CD4-positive, alpha-beta T cell treated with Interleukin-17A for 4 hours (primary cell): Measurements from ENCODE around the gene TRRAP.

Experiments
- DNase-seq: peaks from one replicate; pipeline ENCODE4 v3.0.0-alpha.2; 2020; ENCODE audit warnings: mixed read lengths

TRRAP gene

DNA sequence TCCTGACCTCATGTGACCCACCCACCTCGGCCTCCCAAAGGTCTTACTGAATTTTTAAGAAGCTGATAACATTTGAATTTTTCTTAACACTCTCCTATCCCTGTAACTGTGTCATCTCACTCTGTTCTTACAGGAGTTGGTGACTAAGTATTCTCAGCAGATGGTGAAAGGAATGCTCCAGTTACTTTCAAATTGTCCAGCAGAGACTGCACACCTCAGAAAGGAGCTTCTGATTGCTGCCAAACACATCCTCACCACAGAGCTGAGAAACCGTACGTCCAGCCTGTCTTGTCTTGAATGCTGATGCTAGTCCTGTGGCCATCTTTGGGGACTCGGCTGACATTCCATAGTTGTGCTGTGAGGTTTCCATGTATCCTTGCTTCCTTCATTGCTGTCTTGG lies 24.9 kb downstream of the TRRAP start:
- no peak for DNase-seq

DNA sequence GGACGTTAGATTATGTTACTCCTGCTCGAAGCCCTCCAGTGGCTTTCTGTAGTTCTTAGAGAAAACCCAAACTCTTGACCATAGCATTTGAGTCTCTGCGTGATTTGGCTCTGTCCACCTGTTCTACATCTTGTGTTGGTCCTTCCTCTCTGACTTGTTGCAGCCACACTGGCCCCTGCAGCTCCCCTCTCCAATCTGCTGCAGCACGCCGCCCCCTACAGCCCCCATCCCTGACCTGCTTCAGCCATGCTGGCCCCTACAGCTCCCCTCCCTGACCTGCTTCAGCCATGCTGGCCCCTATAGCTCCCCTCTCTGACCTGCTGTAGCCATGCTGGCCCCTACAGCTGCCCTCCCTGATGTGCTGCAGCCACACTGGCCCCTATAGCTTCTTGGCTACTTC lies 29.2 kb downstream of the TRRAP start:
- DNase-seq = no peak

DNA sequence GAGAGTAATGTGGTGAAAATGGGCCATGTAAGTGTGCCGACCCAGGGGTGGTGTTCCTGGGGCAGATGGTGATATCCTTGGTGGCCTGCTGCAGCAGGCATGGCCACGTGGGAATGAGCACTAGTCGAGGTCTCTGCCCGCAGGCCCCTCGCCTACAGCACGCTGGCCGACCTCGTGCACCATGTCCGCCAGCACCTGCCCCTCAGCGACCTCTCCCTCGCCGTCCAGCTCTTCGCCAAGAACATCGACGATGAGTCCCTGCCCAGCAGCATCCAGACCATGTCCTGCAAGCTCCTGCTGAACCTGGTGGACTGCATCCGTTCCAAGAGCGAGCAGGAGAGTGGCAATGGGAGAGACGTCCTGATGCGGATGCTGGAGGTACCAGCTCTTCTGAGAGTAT lies 30.3 kb downstream of the TRRAP start:
- no peak for DNase-seq

DNA sequence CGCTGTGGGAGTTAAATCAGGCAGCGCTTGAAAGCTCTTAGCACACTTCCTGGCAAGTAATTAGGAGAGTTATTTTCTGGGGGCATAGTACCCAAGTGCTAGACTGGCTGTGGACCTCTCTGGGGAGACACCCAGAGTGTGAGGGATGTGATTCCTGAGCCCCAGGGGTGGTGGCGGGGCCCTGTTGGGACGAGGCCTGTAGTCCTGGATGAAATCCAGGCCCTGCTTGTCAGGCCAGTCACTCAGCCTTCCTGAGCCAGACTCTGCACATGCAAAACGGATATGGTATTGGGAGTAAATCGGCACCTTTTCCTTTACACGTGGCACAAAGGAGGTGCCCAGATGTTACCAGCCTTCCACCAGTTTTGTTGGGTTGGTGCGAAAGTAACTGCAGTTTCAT lies 31.2 kb downstream of the TRRAP start:
- no peak for DNase-seq

DNA sequence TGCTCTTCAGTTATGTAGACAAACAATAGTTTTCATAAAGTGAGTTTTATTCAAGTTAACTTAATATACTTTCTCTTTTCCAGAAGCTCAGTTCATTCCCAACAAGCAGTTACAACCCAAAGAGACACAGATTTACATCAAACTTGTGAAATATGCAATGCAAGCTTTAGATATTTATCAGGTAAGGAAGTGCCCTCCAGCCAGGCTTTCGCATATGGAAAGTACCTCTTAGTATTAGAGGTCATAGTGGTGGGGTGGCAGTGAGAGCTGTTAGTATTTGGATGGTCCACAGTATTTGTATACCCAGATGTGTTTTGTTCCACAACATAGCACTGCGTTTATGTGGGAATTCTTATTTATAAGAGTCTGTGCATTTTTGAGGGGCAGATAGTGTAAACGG lies 32.1 kb downstream of the TRRAP start:
- no peak for DNase-seq

DNA sequence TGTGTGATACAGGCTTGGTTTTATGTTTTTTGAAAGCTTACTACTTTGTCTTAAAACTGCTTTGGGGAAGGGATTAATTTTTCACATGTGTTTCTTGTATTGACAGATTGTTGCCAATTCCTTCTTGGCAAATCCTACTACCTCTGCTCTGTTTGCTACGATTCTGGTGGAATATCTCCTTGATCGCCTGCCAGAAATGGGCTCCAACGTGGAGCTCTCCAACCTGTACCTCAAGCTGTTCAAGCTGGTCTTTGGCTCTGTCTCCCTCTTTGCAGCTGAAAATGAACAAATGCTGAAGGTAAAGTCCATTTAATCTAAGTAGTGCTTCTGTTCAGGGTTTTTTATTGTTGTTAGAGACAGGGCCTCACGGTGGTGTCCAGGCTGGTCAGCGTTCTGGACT lies 33.6 kb downstream of the TRRAP start:
- no peak for DNase-seq

DNA sequence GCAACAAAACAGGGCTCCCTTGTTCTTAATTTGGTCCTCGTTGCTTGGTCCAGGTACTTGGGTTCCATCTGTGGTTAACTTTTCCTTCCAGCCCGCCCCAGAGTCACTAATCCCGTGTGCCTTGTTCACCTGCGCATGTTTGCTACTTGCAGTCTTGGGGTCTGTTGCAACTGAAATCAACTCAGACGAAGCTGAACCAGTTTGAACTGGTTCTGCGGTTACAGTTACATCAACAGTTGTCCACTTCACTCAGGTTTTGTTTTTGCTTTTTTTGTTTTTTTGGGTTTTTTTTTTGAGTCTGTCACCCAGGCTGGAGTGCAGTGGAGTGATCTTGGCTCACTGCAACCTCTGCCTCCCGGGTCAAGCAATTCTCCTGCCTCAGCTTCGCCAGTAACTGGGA lies 34.7 kb downstream of the TRRAP start:
- DNase-seq = no peak

DNA sequence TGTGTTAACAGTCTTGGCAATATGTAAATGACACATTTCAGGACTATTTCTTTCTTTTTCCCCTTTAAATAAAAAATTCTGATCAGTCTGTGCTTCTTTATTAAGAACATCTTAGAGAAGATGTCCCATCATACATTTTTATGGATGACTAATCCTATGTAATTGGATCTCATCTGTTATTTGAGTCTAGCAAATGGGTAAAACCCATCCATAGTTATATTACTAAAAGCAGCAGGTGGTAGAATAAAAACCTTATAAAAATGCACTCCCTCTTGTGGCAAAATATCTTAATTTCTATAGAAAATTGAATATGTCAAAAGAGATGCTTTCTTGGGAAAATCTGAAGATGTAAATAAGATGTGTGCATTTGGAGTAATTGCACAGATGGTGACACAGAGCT lies 35.3 kb downstream of the TRRAP start:
- DNase-seq = no peak

DNA sequence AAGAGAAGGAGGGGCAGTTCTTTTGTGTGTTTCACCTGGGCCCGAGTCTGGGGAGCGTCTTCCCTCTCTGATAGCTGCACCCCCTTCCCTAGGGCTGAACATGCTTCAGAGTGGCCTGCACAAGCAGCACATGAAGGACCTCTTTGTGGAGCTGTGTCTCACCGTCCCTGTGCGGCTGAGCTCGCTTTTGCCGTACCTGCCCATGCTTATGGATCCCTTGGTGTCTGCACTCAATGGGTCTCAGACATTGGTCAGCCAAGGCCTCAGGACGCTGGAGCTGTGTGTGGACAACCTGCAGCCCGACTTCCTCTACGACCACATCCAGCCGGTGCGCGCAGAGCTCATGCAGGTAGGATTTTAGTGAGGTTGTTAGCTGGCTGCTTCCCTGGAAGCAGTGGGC lies 39.0 kb downstream of the TRRAP start:
- no peak for DNase-seq

DNA sequence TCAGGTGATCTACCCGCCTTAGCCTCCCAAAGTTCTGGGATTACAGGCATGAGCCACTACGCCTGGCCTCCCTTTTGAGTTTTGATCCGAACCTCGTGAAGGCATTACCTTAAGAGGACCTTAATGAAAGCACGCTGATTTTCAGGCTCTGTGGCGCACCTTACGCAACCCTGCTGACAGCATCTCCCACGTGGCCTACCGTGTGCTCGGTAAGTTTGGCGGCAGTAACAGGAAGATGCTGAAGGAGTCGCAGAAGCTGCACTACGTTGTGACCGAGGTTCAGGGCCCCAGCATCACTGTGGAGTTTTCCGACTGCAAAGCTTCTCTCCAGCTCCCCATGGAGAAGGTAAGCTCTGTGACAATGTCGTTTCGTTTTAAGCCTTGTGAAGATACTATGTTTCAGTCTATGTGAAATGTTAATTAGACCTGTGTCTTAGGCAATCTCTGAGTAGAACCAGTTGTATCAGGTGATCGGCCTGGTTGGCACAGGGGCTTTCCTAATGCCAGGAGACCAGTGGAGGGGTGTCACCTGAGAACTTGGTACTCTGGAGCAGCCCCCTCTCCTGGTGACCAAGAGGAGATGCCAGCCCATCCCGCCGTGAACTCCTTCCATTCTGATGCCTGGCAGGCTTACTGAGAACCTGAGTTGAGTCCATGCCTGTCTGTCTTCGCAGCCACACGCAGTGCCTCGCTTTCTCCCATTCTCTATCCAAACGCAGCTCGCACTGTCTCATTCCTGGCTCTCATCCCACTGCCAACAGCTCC lies 43.5 kb downstream of the TRRAP start:
- DNase-seq = no peak

DNA sequence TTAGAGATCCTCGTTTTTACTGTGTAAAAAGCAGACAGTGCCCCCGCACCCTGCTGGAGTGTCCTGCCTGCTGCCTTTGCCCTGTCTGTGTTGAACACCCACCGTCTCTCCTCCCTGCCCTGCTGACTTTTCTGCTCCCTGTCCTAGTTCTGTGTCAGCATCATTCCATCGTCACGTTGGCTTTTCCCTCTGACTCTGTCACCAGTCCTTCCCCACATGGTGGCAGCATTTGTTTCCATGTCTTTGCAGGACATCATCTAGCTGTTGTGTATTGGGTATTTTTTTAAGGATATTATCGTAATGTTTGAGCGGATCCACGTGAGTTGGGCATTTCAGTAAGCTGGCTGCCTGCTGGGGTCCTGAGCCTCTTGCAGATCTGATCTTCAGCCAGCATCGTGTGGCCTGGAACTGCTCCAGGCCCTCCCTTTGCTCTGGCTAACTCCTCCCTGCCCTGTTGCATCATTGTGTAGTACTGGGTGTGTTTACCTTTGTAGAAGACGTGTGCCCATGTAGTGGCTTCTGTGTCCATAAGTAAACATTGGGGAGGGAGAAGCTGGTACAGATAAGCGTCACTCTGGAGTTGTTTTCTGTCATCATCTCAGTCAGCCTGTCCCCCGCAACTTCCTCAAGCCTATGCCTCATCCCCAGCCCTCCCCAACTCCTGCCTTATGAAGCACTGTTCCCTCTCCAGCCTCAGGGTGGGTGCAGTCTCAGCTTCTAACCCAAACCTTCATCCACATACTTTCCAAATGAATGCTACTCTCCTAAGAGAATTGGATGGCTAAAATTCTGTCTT lies 44.3 kb downstream of the TRRAP start:
- no peak for DNase-seq

DNA sequence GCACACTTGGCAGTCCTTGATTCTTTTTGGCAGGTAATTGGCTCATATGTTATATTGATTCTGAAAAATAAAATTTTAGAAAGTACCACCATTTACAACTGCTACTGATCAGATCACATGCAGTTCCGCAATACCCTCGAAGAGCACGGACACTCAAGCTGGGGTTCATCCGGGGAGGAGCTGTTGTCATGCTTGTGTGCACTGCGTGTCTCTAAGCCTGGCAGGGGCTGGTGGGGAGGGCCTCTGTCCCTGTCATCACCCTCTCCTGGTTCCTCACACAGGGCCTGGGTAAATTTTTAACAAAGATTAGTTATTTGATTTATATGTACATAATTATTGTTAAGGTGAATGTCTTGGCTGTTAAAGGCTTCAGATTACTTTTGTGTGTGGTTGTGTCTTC lies 45.2 kb downstream of the TRRAP start:
- no peak for DNase-seq

DNA sequence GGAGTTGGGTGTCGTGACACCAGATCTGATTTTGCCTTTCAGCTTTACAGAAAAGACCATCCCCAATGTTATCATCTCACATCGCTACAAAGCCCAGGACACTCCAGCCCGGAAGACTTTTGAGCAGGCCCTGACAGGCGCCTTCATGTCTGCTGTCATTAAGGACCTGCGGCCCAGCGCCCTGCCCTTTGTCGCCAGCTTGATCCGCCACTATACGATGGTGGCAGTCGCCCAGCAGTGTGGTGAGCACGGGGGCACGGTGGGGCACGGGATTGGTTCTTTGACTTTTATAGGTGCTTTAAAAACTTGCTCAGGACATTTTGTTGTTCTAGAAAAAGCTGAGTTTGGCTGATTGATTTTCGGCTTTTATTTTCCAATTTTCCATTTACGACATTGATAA lies 48.8 kb downstream of the TRRAP start:
- DNase-seq = no peak

DNA sequence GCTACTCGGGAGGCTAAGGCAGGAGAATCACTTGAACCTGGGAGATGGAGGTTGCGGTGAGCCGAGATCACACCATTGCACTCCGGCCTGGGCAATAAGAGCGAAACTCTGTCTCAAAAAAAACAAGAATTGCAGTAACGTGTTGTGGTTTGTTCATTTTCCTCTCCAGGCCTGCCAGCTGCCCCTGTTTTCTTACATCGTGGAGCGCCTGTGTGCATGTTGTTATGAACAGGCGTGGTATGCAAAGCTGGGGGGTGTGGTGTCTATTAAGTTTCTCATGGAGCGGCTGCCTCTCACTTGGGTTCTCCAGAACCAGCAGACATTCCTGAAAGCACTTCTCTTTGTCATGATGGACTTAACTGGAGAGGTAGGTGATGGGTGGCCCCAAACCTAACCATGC lies 52.1 kb downstream of the TRRAP start:
- peak; percentile 32 for DNase-seq

DNA sequence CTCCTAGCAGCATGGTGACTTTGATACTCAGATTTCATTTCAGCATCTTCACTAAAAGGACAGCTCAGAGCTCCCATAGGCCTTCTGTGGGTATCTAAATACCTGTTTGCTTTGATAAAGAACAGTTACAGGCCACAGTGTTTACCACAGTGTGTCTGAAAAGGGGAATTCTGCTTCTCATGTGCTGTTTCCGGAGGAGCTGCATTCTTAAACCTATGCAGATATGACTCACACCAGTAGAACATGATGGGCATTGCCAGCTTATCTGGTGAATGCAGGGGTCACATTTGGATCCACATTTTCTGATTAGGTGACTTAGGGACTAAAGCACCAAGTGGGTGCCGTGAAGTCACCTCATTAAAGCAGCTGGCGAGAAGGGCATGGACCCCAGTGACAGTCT lies 52.6 kb downstream of the TRRAP start:
- DNase-seq = peak; percentile 19

DNA sequence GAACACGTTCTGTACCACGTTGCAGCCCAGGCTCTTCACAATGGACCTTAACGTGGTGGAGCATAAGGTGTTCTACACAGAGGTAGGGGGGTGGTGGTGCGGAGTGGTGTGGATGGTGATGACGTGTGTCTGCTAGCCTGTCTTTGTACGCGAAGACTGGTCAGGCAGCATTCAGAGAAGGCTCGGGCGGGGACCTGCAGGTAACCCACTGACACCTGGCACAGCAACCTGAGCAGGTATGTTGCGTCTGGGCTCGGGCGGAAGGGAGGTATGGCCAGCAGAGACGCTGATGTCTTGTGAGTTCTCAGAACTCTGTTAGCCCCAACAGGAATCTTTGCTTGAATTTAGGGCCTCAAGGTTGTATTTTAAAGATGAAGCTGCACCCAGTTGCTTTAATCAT lies 55.0 kb downstream of the TRRAP start:
- DNase-seq = no peak

DNA sequence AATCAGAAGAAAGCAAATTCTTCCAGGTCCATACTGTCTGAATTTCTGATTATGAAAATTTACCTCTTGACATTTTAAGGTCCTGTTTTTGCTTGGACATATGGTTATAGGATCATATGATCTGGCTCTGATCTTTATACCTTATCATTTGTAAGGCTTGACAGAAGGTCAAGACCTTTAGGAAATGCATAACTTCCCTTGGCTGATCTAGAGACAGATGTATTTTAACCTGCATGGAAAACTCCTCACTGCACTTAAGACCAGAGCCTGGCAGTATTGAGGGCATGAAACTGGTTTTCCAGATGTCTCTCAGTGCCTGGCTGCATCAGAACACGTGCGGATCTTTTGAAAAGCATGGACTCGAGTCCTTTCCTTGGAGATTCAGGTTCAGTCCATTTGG lies 55.9 kb downstream of the TRRAP start:
- no peak for DNase-seq

DNA sequence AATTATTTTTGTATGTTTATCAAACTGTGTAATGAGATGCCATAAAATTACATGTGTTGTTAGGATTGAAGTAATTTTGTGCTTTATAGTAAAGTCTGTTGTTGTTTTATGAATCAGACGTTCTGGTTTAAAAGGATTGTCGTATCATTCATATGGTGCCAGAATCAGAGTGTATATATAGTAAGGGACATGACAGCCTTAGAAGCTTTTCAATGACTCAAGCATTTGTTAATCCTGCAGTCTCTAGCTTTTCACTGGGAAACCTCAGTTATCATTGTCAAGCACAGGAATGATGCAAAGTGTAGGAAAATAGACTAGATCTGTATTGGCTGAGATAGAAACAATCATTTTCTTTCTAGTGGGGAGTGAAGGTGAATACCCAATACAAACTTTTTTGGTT lies 57.5 kb downstream of the TRRAP start:
- no peak for DNase-seq

DNA sequence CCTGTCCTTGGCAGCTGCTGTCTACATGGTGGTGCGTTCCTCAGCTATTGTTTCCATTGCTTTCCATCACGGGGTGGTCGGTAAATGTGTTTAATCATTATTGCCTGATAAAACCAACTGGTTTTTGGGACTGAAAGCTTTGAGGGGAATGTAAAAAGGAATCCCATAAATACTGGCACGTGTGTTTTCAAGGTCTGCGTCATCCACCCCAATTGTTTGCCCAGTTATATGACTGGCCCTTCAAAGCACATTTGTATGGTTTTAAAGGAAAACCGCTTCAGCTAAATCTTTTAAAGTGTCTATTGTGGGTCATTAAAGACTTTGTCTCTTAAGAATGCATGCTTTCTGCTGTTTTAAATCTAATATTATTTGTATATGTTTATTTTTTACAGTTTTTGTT lies 65.0 kb downstream of the TRRAP start:
- DNase-seq = no peak

DNA sequence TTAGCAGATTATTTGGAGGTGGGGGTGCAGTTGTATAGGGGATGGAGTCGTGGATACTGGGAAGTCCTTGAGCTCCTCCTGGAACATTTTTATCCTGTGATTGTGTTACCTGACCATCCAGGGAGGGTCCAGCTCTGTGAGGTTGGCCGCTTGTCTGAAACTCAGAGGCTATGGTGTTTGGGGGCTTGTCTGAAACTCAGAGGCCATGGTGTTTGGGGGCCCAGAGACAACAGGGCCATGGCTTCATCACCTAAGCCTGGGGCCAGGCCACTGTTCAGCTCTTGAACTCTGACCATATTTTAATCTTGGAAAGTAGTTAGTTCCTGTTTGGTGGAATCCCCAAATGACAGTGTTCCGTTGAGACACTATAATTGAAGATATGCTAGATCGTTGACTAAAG lies 66.1 kb downstream of the TRRAP start:
- DNase-seq = no peak

DNA sequence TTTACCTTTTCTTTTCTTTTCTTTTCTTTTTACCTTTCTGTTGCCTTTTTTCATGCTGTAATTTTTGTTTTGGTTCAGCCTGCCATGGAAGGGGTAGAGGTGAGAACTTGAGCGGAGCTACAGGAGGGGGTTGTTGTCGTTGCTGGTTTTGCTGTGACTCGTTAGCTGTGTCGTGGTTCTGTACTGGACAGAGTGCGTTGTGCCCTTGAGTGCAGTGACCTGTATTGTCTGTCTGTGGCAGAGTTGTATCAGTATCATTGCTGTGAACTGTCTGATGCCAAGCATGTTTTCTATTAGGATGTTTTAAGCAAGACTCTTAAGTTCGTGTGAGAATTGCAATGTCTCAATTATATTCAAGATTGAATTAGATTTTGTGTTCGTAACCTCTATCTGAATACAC lies 67.5 kb downstream of the TRRAP start:
- DNase-seq = no peak

DNA sequence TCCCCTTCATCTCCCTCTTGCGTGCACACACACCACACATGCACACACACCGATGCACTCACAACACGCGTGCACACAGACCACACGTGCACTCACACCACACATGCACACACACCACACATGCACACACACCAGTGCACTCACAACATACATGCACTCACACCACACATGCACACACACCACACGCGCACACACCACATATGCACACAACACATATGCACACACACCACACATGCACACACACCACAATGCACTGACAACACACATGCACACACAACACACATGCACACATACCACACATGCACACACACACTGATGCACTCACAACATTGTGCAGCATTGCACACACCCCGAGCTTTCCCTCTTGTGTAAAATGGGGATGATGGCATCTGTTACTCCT lies 68.1 kb downstream of the TRRAP start:
- no peak for DNase-seq

DNA sequence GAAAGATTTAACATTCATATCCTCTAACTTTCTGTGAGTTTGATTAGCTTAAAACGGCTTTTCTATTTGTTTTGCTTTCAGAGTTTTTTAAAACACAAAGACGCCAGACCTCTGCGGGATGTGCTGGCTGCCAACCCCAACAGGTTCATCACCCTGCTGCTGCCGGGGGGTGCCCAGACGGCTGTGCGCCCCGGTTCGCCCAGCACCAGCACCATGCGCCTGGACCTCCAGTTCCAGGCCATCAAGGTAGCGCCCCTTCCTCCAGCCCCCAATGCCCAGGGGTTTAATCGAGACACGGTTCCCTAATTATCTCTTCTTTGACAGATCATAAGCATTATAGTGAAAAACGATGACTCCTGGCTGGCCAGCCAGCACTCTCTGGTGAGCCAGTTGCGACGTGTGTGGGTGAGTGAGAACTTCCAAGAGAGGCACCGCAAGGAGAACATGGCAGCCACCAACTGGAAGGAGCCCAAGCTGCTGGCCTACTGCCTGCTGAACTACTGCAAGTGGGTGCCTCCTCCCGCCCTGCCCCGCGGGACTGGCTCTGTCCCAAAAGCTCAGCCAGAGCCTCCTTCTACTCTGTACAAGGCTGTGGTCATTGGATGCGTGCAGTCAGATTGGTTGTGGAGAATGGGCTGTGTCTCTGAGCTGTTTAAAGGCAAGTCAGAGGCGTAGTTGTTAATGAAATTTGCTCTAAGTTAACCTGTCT lies 71.2 kb downstream of the TRRAP start:
- no peak for DNase-seq

DNA sequence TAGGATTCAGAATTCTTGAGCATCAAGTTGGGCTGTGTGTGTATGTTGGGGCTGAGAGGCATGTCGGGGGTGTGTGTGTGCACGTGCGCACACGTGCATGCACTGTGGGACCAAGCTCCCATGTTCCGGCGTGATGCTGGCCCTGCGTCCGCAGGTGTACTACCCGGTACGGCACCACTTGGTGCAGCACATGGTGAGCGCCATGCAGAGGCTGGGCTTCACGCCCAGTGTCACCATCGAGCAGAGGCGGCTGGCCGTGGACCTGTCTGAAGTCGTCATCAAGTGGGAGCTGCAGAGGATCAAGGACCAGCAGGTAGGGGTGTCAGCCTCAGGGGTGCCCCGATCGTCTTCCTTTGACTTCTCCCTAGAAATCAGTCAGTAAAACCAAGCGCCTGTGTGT lies 77.7 kb downstream of the TRRAP start:
- DNase-seq = no peak
